IgD-negative memory B cell (primary cell): ENCODE results near the gene ESYT3. TPM values are rescaled to one million over a fixed set of nuclear protein-coding genes. Genes with fewer than 3 reads are reported as not detected.
"Not testable (repeated sequence)": the region's sequence is repeated elsewhere in the genome, so short reads cannot be mapped to it uniquely, and the experiment has no call there.

ENCODE experiments used
- H3K27ac Mint-ChIP-seq, 3 donors: one replicate each; pipeline ENCODE4 v1.8.0; 2020 to 2022; ENCODE audit warnings: mild to moderate bottlenecking in 3 of 3, mixed read lengths in 3 of 3, moderate library complexity in 1 of 3
- H3K27me3 Mint-ChIP-seq: one replicate; pipeline ENCODE4 v1.8.0; 2021; ENCODE audit warnings: mixed read lengths
- H3K36me3 Mint-ChIP-seq: one replicate; pipeline ENCODE4 v1.8.0; 2020; ENCODE audit warnings: mild to moderate bottlenecking, mixed read lengths
- H3K4me1 Mint-ChIP-seq, 3 donors: one replicate each; pipeline ENCODE4 v1.8.0; 2020 to 2022; ENCODE audit warnings: mixed read lengths in 3 of 3, mild to moderate bottlenecking in 1 of 3
- H3K4me3 Mint-ChIP-seq, 4 donors: one replicate each; pipeline ENCODE4 v1.8.0; 2020 to 2022; ENCODE audit warnings: mild to moderate bottlenecking in 4 of 4, mixed read lengths in 4 of 4, moderate library complexity in 3 of 4
- H3K9me3 Mint-ChIP-seq, 3 donors: one replicate each; pipeline ENCODE4 v1.8.0; 2020 to 2021; ENCODE audit warnings: mixed read lengths in 3 of 3, mild to moderate bottlenecking in 1 of 3
- polyA plus RNA-seq: library from polyadenylated mRNA; unstranded; fragments of 300-500 nt; fragmentation: Illumina TruSeq; gene quantifications from one replicate; pipeline ENCODE4 v1.2.3, GENCODE V29; 2021

The ESYT3 gene
- polyA plus RNA-seq, 1 donor from 2014 or later, result 0.05 TPM

DNA sequence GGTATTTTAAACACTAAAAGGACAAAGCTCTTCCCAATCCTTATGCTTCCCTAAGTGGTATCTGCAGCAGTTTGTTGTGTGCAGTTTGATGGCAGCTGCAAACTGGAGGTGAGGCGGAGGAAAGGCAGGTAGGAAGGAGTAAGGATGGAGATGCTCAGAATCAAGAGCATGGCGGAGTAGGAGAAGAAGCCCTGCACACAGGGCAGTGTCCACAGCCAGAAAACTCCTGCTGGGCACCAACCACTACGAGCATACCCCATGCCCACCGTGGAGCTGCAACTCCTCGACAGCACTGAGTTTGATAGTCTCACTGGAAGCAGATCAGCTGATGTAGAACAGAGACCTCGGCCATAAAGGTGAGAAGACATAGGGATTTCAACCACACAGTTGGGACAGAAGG lies 30.3 kb upstream of the ESYT3 start:
- peaks cover 30% of the 10 kb centered on the region for H3K27me3 Mint-ChIP-seq
- no peaks in the 10 kb centered on the region for H3K4me1 Mint-ChIP-seq
- H3K36me3 Mint-ChIP-seq, result no peaks in the 10 kb centered on the region
- H3K27ac Mint-ChIP-seq, result no peak overlapping the region
- no peaks in the 10 kb centered on the region for H3K9me3 Mint-ChIP-seq
- no peak overlapping the region for H3K4me3 Mint-ChIP-seq

DNA sequence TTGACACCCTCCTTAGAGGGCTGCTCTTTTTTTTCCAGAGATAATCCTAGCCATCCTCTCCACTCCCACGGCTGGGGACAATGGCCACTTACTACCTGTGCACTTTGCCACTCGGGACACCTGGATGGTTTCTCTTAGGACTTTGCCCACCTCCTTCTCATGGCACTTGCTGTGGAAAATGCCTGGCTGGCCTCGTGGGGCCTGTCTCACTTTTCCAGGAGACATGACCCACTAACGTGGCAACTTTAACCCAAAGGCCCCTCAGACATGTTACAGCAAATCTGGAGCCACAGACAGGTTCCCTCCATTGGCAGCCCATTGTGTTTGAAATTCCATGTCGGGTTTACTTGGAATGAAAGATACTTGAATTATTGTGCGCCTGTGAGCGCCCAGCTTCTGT lies 29.4 kb upstream of the ESYT3 start:
- H3K9me3 Mint-ChIP-seq, result no peaks in the 10 kb centered on the region
- H3K4me3 Mint-ChIP-seq, result no peak overlapping the region
- H3K4me1 Mint-ChIP-seq, result no peaks in the 10 kb centered on the region

DNA sequence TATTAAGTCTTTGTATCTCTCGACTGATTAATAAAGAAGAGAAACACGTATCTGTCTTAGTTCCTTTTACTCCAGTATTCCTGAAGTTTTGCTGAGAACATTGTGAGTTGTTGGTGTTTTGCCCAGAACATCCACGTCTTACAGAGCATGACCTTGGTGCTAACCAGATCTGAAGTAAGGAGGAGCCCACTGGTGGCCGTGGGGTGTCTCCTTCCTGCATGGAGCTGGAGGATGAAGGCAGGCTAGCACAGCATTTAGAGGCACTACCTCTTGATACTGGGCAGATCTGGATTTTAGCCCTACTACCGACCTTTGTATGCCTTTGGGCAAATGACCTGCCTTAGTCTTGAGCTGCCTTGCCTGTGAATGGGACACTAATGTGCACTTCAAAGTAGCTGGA lies 28.9 kb upstream of the ESYT3 start:
- Mint-ChIP-seq H3K4me1 (no peaks in the 10 kb centered on the region), H3K27ac (no peak overlapping the region), H3K9me3 (no peaks in the 10 kb centered on the region), H3K36me3 (no peaks in the 10 kb centered on the region), H3K27me3 (peaks cover 24% of the 10 kb centered on the region), H3K4me3 (no peak overlapping the region)

More for the DNA sequence above, 29.4 kb upstream of the ESYT3 start:
- Mint-ChIP-seq H3K27me3 (peaks cover 22% of the 10 kb centered on the region), H3K27ac (no peak overlapping the region), H3K36me3 (no peaks in the 10 kb centered on the region)

DNA sequence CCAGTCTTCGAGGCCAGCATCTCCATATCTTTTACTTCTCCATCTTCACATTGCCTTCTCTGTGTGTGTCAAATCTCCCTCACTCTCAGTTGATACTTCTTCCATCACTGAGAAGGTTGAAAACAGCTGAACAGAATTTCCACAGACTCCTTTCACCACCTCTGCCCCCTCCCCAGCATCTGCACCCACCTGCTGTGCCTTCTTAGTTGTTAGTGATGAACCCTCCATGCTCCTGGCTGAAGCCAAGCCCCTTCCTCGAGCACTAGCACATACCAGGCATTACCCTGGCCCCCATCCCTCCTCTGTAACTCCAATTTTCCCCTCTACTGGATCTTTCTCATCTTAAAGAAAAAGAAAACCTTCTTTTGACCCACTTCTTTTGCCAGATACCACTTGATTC lies 27.8 kb upstream of the ESYT3 start:
- Mint-ChIP-seq H3K4me3 (no peak overlapping the region), H3K36me3 (no peaks in the 10 kb centered on the region), H3K4me1 (no peaks in the 10 kb centered on the region), H3K27ac (no peak overlapping the region), H3K27me3 (peaks cover 26% of the 10 kb centered on the region), H3K9me3 (no peaks in the 10 kb centered on the region)

DNA sequence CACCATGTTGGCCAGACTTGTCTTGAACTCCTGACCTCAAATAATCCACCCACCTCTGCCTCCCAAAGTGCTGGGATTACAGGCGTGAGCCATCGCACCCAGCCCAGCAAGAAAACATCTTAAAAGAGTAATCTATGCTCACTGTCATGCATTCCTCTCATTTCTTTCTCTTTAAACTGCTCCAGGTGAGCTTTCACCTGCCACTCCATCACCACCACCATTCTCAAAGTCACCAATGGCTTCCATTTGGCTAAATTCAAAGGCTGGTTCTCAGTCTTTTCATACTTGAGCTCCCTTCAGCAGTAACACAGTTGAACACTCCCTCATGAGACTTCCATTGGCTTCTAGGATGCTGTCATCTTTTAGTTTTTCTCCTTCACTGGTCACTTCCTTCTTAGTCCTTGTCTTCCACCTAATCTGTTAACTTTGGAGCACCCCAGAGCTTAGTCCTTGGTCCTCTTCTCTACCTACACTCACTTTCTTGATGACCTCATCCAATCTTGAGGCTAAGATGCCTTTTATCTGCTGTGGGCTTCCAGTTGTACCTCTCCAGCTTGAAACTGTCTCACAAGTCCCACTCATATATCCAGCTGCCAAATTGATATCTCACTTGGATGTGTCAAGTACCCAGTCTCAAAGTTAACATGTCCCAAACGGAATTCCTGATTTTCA lies 27.0 kb upstream of the ESYT3 start:
- no peaks in the 10 kb centered on the region for H3K4me1 Mint-ChIP-seq
- H3K9me3 Mint-ChIP-seq, result no peaks in the 10 kb centered on the region
- no peak overlapping the region for H3K4me3 Mint-ChIP-seq
- H3K36me3 Mint-ChIP-seq, result no peaks in the 10 kb centered on the region
- no peak overlapping the region for H3K27ac Mint-ChIP-seq
- H3K27me3 Mint-ChIP-seq, result peaks cover 26% of the 10 kb centered on the region

DNA sequence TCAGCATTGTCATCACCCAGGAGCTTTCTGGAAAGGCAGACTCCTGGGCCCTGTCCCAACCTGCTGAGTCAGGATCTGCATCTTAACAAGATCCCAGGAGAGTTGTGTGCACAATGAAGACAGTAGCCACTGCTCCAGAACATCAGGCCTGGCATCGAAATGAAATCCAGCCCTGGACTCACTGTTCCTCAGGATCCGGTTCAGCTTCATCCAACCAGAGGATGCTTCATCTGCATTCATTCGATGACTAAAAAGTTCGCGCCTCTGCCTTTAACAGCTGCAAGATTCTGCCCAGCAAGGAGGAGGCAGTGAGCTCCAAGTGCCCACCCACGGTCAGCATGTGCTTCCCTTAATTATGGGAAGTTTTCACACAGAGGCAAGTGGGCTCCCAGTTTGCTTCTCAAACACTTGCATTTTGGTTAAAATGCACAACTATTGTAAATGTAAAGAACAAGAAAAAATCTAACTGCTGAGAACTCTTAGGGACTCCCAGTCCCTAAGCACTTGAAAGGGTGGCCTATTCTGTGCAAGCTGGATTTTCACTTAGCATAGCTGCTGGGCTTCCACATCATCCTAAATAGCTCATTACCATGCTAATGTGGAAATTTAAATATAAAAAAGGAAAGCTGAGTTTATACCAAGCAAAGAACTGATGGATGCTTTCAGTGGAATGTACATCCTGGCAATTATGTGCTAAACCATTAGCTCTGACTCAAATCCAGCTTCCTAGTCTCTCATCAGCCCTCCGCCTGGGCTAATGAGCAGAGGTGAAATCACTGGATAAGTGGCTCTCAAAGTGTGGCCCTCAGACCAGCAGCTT lies 25.5 kb upstream of the ESYT3 start:
- Mint-ChIP-seq H3K4me1 (no peaks in the 10 kb centered on the region), H3K36me3 (no peaks in the 10 kb centered on the region), H3K4me3 (no peak overlapping the region), H3K9me3 (no peaks in the 10 kb centered on the region), H3K27me3 (peaks cover 26% of the 10 kb centered on the region), H3K27ac (no peak overlapping the region)

DNA sequence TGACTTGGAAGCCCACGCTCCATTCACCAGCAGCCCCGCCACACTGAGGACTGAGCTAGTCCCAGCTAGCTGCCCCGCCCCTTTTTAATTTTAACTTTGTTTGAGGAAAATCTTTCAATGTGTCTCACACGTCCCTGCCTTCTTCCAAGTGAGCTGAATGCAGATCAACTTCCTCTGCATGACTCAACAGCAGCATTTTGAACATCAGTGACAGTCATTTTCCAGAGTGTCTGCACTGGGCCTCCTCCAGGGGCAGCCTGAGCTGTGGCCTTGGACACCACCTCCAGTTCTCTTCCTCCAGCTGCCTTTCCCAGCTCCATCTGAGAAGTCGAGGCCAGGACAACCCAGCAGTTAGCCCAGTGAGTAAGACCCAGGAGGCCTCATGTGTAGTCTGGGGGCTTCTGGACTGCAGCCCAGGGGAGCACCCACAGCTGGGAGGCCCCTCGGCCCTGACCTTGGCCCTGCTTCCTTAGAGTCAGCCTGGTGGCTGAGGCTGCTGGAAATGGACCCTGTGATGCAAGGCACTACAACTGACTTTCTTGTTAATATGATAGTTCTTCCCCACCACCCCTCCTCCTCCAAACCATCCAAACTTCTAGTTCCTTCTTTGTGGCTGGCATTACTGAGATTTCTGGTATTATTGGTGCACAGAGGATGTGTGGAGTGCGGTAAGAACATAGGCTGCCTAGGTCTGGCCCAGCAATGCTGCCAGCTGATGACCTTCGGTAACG lies 21.4 kb upstream of the ESYT3 start:
- Mint-ChIP-seq H3K4me3 (no peak overlapping the region), H3K9me3 (no peaks in the 10 kb centered on the region), H3K27ac (no peak overlapping the region), H3K27me3 (peaks cover 20% of the 10 kb centered on the region), H3K36me3 (no peaks in the 10 kb centered on the region), H3K4me1 (no peaks in the 10 kb centered on the region)

DNA sequence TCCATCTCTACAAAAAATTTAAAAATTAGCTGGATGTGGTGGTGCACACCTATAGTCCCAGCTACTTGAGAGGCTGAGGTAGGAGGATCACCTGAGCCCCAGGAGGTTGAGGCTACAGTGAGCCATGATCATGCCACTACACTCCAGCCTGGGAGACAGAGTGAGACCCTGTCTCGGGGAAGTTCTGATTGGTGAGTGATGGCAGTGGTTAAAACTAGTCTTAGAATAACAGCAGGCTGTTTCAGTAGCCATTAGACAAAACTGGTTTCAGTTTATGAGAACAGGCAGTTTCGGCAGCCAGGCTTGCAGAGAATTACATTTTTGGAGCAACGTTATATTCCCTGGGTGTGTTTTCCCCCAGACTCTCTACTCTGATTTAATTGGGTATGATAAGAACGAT lies 18.2 kb upstream of the ESYT3 start:
- H3K27ac Mint-ChIP-seq, H3K4me3 Mint-ChIP-seq, H3K9me3 Mint-ChIP-seq, H3K4me1 Mint-ChIP-seq, H3K36me3 Mint-ChIP-seq: not testable (repeated sequence)
- peaks cover 15% of the 10 kb centered on the region for H3K27me3 Mint-ChIP-seq

DNA sequence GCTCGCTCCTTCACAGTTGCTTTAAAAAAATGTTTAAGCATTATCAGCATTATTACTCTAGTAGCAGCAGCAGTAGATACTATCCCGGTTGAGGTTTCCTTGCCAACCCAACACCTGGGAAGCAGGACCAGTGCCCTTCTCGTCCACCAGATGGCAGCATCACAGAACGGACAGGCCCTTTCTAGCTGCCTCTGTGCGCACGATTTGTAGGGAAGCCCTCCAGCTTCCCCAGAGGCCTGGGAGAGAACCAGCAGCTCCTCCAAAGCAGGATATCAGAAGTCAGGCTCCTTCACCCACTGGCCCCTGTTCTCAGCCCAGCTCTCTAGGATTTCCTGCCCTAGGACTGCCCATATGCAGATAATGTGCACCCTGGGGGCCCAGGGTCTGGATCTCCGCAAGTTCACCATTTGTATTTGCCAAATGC lies 16.8 kb upstream of the ESYT3 start:
- Mint-ChIP-seq H3K36me3 (no peaks in the 10 kb centered on the region), H3K27ac (no peak overlapping the region), H3K4me1 (no peaks in the 10 kb centered on the region), H3K4me3 (peak overlapping the region in 1 of 4 donors; percentile 12), H3K27me3 (peaks cover 15% of the 10 kb centered on the region), H3K9me3 (peaks cover 0 to 6% (median 2%) of the 10 kb centered on the region in 3 donors)

DNA sequence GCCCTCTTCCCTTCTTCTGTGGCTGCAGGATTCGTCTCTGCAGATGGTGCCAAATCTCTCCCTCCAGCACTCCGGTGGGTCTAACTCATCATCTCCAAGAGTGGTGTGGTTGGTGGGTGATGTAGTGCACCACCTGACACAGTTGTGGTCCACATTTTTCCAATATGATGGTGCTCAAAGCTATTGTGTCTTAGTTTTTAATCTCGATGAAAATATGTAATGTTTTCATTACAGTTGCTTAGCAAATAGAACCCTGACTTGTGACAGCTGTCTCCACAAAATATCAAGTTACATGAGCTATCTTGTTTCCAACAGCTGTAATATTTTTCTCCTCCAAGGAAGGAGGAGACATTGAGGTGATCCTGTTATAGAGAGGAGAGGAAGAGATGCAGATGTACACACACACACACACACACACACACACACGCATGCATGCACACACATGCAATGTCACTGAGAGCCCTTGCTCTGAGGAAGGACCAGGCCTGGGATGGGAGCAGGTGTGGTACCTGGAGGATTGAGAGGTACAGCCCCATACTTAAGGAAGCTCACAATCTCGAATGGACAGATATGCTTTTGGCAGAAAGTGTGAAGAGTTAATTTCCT lies 15.7 kb upstream of the ESYT3 start:
- Mint-ChIP-seq H3K27ac (no peak overlapping the region), H3K9me3 (peaks cover 0 to 6% (median 2%) of the 10 kb centered on the region in 3 donors), H3K36me3 (no peaks in the 10 kb centered on the region), H3K27me3 (peaks cover 15% of the 10 kb centered on the region), H3K4me3 (no peak overlapping the region), H3K4me1 (no peaks in the 10 kb centered on the region)

DNA sequence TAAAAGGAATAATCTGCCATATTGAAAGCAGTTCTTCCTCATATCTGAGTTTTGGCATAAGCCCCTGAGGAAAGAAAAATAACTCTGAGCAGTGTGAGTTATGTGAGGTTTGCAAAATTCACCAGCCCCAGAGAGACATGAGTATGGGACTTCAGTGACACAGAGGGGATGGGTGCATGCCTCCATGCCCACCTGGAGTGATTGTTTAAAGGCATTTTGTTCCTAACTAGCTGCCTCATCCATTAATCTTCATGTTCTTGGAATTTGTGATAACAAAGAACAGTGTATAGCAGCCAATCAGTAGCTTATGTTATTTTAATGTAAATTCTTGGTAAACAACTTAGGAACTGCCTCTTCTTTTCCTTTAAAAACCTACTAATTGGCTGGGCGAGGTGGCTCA lies 11.1 kb upstream of the ESYT3 start:
- no peak overlapping the region for H3K4me3 Mint-ChIP-seq
- no peak overlapping the region for H3K27ac Mint-ChIP-seq
- H3K36me3 Mint-ChIP-seq, result no peaks in the 10 kb centered on the region
- no peaks in the 10 kb centered on the region for H3K4me1 Mint-ChIP-seq
- peaks cover 0 to 6% (median 2%) of the 10 kb centered on the region in 3 donors for H3K9me3 Mint-ChIP-seq
- H3K27me3 Mint-ChIP-seq, result peaks cover 6% of the 10 kb centered on the region

DNA sequence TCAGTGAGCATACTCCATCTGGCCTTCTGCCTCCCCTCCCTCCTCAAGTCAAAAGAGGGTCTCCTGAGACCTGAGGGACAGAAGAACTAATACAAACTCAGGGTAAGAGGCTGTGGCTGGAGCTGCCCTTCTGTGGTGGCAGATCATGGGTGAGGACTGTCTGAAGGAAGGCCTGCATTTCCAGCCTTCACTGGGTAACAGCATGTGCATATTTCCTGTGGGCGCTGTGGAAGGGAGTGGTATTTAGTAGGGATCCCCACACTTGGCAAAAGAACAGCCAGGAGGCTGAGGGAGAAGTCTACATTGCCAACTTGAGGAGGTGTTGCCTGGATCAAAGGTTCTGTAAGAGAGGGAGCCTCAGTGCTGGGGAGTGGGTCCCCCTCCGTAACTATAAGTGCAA lies 10.1 kb upstream of the ESYT3 start:
- no peaks in the 10 kb centered on the region for H3K4me1 Mint-ChIP-seq
- peaks cover 6% of the 10 kb centered on the region for H3K27me3 Mint-ChIP-seq
- H3K4me3 Mint-ChIP-seq, result no peak overlapping the region
- H3K36me3 Mint-ChIP-seq, result no peaks in the 10 kb centered on the region
- H3K9me3 Mint-ChIP-seq, result peaks cover 0 to 6% (median 2%) of the 10 kb centered on the region in 3 donors
- H3K27ac Mint-ChIP-seq, result no peak overlapping the region

DNA sequence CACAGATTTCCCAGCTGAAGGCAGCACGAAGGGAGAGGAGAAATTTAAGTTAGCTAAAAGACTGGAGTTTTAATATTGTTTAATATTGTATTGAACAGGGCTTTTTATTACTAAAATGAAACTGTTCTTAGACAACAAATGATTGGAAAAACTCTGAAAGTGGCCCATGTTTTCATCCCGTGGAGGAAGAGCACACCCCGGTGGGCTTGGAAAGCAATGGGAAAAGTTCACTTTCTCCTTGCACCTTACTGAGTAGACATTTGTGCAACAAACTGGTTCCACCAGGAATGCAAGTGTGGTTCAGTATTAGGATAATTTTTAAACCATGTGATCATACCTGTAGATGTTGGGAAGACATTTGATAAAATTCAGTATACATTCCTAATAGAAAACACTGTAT lies 8.2 kb upstream of the ESYT3 start:
- H3K4me3 Mint-ChIP-seq, result no peak overlapping the region
- no peaks in the 10 kb centered on the region for H3K4me1 Mint-ChIP-seq
- peaks cover 8% of the 10 kb centered on the region for H3K27me3 Mint-ChIP-seq
- H3K27ac Mint-ChIP-seq, result no peak overlapping the region
- H3K9me3 Mint-ChIP-seq, result peaks cover 0 to 6% (median 2%) of the 10 kb centered on the region in 3 donors
- no peaks in the 10 kb centered on the region for H3K36me3 Mint-ChIP-seq

DNA sequence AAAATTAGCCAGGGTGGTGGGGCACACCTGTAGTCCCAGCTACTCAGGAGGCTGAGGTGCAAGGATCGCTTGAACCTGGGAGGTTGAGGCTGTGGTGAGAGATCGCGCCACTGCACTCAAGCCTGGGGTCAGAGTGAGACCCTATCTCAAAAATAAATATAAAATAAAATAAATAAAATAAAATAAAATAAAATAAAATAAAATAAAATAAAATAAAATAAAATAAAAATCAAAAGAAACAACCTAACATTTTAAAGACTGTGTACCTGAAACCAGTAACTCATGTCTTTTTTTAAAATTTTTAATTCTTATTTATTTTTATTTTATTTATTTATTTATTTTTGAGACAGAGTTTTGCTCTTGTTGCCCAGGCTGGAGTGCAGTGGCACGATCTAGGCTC lies 7.7 kb upstream of the ESYT3 start:
- H3K27ac Mint-ChIP-seq, H3K9me3 Mint-ChIP-seq, H3K4me3 Mint-ChIP-seq, H3K4me1 Mint-ChIP-seq, H3K36me3 Mint-ChIP-seq: not testable (repeated sequence)
- H3K27me3 Mint-ChIP-seq, result peaks cover 13% of the 10 kb centered on the region

DNA sequence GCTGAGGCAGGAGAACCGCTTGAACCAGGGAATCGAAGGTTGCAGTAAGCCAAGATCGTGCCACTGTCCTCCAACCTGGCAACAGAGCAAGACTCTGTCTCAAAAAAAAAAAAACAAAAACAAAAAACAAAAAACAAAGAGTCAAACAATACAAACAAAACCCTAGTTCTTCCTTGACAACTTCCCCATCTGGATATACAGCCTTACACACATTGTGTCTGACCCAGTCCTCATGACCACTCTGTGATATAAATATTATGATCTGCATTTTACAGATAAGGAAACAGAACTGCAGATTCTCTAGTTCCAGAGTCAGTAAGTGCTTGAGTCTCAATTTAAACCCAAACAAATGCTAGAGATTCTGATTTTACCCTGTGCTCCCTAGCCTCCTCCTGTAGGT lies 4.8 kb upstream of the ESYT3 start:
- Mint-ChIP-seq H3K36me3 (no peaks in the 10 kb centered on the region), H3K27me3 (peaks cover 38% of the 10 kb centered on the region), H3K4me3 (no peak overlapping the region), H3K27ac (no peak overlapping the region), H3K4me1 (peaks cover 0 to 11% (median 0%) of the 10 kb centered on the region in 3 donors), H3K9me3 (peaks cover 0 to 2% (median 0%) of the 10 kb centered on the region in 3 donors)
